HG02870 (cell line): ENCODE data around the gene ALPK1.

Source experiments
- ATAC-seq: cut with Tn5 transposase; IDR thresholded peaks from one replicate; pipeline ENCODE4 v1.9.1; 2021; ENCODE audit warnings: mild to moderate bottlenecking, moderate library complexity; ENCODE audit not compliant: unreplicated experiment

The ALPK1 gene

GRCh38 chr4:112377171-112377570 is 80.0 kb downstream of the ALPK1 start:
- ATAC-seq = no peak

DNA sequence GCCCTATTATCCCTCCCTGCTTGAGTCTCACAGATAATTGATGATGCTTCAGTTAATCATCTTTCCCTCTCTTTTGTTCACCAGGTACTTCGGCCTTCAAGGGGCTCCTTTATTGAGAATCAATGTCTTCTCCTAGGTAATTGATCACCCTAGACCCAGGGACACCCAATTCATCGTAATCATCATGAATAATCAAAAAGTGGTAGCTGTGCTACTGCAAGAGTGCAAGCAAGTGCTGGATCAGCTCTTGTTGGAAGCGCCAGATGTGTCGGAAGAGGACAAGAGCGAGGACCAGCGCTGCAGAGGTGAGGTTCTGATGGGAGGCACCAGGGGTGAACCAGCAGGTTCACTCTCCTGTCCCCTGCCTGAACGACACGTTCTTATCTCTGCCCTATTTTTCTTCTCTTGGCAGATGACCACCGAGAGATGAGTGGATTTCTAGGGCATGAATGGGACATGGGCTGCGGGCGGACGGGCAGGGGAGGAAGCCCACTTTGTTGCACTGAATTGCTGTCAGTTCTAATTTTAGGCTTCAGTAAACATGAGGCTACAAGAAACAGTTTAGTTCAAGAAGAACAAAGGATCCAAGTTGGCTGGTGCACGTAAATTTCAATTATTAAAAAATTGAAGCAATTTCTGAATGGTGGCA is 80.5 kb downstream of the ALPK1 start:
- ATAC-seq = no peak

DNA sequence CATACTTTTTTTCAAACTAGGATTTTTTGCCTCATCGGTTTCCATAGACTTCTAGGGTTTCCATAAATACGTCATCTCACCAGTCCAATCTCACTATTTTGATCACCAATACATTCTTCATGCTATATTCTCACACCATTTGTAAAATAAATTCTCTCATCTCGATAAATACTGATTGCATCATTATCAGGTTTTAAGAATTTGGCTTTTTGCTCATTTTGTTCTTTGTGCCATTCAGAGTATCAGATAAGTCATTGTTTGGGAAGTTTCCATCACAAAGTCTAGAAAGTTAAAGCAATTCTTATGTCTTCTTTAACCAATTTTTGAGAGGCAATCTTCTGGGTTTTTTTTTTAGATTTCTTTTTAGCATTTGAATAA is 81.1 kb downstream of the ALPK1 start:
- no peak for ATAC-seq

GRCh38 chr4:112378858-112379257 is 81.7 kb downstream of the ALPK1 start:
- ATAC-seq = no peak

GRCh38 chr4:112379306-112379705 is 82.1 kb downstream of the ALPK1 start:
- no peak for ATAC-seq

DNA sequence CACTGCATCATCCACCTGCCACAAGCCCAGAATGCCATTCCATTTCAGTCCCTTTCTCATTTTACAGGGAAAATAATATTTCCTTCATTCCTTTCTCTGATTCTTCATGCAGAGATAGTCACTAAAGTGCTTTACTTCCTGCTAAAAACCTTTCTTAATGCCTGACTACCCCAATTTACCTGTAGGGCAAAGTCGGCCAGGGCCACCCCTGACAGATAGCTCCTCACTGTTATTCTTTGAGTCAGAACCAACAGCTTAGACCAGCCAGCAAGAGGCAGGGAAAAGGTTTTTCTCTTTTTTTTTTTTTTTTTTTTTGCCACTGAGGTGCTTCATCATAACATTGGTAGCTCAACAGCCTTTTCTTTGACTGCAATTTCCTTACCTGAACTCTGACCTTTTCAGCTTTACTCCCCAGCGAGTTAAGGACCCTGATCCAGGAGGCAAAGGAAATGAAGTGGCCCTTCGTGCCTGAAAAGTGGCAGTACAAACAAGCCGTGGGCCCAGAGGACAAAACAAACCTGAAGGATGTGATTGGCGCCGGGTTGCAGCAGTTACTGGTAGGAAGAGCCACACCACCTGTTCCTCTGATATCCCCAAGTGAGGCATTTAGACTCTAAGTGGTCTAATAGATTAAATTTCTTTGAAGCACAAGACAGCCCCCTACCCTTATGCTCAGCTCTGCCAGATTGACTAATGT is 85.0 kb downstream of the ALPK1 start:
- no peak for ATAC-seq

- ATAC-seq = no peak
Measured at GRCh38 chr4:112386071-112386470, 88.9 kb downstream of the ALPK1 start.

- no peak for ATAC-seq
Measured at GRCh38 chr4:112402098-112402497, 104.9 kb downstream of the ALPK1 start.

DNA sequence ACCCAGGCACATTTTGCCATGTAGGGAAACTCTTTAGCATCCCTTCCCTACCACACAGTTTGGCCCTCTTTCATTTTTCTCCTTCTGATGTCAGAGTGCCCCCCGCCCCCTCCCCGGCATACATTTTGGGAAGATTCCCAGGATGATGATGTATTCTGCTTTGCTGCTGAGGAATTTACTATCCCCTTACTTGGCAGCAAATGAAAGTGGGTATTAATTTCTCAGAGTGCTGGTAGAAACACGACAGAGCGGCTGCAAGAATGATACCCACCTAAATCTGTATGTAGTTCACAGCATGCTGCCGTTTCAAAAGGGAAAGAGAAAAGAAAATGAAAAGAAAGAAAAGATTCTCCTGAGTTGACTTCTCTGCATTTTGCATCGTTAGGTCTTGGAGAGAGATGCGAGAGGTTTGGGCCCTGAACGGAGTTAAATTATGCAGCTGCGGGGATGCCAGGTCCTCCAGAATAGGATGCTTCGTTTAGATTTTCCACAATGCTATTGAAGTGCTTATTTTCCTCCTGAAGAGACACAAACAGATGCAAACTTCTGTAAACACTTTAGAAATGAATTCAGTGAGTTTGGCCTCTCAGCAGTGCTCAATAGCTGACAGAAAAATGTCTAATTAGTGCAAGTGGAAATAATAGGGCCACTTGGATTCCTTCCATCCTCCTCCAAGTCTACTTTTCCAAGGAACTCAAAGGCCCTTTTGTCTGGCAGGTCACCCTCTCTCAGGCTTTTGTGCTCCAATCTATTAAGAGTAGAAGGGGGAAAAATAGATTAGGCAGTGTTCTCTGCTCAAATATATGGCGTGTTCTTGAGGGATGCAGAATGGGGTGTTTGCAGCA is 106.2 kb downstream of the ALPK1 start:
- ATAC-seq = no peak

DNA sequence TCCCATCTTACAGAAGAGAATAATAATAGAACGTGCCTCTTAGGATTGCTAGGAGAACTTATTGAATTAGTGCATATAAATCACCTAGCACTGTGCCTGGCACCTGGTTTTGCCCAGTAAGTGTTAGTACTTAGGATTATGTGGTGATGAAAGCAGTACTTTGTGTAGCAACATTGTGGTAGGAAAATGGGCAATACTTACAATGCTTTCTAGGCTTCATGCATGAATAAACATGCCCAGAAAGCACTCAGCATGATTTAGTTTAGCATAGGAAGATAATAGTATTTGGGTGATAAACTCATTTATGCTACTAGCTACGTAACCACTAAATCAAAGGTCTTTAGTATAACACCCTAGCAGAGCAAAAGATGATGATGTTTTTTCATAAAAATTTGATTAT is 113.2 kb downstream of the ALPK1 start:
- no peak for ATAC-seq

DNA sequence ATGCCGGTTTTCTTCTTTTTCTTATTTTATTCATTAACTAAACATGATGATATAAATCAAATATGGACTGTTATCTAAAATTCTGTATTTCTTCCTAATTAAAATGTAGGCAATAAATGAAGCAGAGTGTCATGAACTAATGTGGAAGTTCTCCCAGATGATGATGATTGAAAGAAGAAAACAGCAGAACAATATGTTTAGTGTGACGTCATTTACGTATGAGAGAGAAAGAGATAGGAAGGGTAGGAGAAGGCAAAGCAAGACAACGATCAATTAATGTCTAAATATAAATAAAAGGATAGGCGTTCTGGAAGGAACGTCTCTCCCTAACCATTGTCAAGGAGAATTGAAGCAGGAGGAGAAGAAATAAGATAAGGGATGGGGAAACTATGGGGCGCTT is 113.6 kb downstream of the ALPK1 start:
- ATAC-seq = no peak

GRCh38 chr4:112411781-112412550 is 114.8 kb downstream of the ALPK1 start:
- ATAC-seq = no peak

- ATAC-seq = no peak
Measured at GRCh38 chr4:112416464-112416863, 119.3 kb downstream of the ALPK1 start.

DNA sequence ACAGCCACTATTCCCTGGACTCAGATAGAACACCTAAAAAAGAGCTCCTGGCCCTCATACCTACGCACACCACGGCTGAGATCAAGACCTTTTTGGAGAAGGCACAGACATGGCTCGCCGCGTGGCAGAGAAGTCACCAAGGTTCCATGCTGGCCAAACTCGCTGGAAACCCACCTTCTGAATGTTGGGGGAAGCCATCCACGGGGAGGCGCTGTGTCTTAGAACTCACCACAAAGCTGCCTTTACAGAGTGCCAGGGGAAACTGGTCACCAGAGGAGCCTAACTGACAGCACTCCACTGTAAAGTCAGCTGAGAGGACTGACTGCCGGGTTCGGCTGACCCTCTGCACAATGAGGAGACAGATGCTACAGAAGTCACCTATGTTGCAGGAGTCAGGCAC is 120.9 kb downstream of the ALPK1 start:
- ATAC-seq = no peak

- ATAC-seq = no peak
Measured at GRCh38 chr4:112421911-112422310, 124.7 kb downstream of the ALPK1 start.

- ATAC-seq = no peak
Measured at GRCh38 chr4:112422644-112423043, 125.5 kb downstream of the ALPK1 start.

DNA sequence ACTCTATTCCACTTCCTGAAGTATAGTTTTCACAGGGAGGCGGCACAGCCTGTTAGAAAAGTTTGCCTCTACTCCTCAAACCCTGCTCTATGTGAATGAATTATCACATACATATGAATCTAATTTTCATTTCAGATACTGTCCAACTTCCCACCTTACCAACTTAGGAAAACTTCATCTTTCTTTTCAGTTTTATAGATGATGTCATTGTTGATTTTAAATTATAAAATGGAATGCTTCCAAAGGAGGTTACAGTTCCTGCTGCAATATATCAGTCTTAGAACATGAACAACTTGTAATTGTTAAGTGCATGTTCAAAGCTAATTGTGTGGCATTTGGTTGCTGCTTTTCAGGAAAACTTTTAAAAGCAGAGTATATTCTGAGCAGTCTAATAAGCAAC is 126.4 kb downstream of the ALPK1 start:
- no peak for ATAC-seq

DNA sequence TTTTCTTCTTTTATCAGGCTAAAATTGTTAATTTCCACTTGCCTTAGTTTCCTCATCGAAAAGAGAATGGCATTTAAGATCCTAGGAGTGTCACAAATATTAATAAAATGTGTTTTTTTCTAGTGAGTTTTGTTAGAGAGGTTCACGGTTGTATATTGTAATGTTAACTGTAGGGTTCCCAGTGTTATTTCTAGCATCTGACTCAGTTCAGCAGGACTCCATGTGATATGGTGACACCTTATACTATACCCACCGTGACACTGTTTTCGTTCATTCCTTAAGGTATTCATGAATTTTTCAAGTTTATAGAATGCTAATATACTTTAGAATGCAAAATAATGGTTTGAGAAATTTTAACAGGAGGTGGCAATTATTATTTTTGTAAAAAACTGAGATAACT is 128.7 kb downstream of the ALPK1 start:
- ATAC-seq = no peak

GRCh38 chr4:112426416-112426815 is 129.2 kb downstream of the ALPK1 start:
- ATAC-seq = no peak

DNA sequence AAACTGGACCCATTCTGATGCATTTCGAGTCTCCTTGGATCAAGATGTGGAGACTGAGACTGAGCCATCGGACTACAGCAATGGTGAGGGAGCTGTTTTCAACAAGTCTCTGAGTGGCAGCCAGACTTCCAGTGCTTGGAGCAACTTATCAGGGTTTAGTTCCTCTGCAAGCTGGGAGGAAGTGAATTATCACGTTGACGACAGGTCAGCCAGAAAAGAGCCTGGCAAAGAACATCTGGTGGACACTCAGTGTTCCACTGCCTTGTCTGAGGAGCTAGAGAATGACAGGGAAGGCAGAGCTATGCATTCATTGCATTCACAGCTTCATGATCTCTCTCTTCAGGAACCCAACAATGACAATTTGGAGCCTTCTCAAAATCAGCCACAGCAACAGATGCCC is 134.0 kb downstream of the ALPK1 start:
- no peak for ATAC-seq

- ATAC-seq = no peak
Measured at GRCh38 chr4:112436987-112437386, 139.8 kb downstream of the ALPK1 start.
